Stimulated activated effector memory CD8-positive, alpha-beta T cell treated with anti-CD3 and anti-CD28 coated beads, Interleukin-12 subunit alpha, Interleukin-12 subunit beta, amount 100 ng/mL, for 72 hours (primary cell): ENCODE results near the gene IGF2R.
"Not testable (repeated sequence)": the region's sequence is repeated elsewhere in the genome, so short reads cannot be mapped to it uniquely, and the experiment has no call there.

Source experiments
- ATAC-seq: fragments of 150-1000 bp; cut with Tn5 transposase; 2 replicates; pipeline ENCODE4 v1.10.0; 2021
- DNase-seq, 2 donors: peaks; one replicate each; pipeline ENCODE4 v3.0.0; 2021 to 2022; ENCODE audit warnings: low spot score in 2 of 2
- H3K27ac Mint-ChIP-seq: one replicate; pipeline ENCODE4 v1.8.0; 2022; ENCODE audit warnings: mild to moderate bottlenecking, mixed read lengths
- H3K36me3 Mint-ChIP-seq: one replicate; pipeline ENCODE4 v1.8.0; 2022; ENCODE audit warnings: mild to moderate bottlenecking, mixed read lengths
- H3K4me1 Mint-ChIP-seq: one replicate; pipeline ENCODE4 v1.8.0; 2022; ENCODE audit warnings: mixed read lengths
- H3K4me3 Mint-ChIP-seq: one replicate; pipeline ENCODE4 v1.8.0; 2022; ENCODE audit warnings: mild to moderate bottlenecking, mixed read lengths
- H3K9me3 Mint-ChIP-seq: one replicate; pipeline ENCODE4 v1.8.0; 2022; ENCODE audit warnings: mixed read lengths

The IGF2R gene

DNA sequence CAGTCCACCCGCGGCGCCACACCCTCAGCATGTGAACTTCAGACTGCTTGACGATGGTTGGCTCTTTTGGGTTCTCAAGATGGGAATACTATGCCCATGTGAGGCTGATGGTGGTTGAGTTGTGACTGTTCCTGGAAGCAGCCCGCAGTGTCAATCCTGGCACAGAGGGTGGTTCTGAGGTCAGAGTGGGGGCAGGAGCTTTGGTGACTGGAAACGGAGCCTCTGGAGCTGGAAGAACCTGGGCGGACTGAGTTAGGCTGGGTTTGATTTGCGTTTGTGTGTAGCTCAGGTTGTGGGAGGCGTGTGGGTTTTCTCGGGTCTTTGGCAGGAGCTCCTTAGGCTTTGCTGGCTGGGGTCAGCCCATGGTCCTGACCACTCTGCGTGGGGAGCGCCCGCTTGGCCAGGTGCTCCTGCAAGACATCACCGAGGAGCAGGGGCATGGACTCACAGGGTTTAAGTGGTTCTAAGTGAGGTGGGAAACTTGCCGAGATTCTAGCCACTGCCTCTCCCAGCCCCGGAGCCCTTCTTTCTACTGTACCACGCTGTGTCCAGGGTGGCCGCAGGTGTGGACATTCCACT lies 115.4 kb downstream of the IGF2R start:
- Mint-ChIP-seq H3K27ac (peak overlapping the region; percentile 64), H3K9me3 (no peaks in the 10 kb centered on the region), H3K4me1 (peaks cover 33% of the 10 kb centered on the region), H3K4me3 (no peak overlapping the region), H3K36me3 (peaks cover 100% of the 10 kb centered on the region)
- ATAC-seq = no peak
- DNase-seq = no peak

DNA sequence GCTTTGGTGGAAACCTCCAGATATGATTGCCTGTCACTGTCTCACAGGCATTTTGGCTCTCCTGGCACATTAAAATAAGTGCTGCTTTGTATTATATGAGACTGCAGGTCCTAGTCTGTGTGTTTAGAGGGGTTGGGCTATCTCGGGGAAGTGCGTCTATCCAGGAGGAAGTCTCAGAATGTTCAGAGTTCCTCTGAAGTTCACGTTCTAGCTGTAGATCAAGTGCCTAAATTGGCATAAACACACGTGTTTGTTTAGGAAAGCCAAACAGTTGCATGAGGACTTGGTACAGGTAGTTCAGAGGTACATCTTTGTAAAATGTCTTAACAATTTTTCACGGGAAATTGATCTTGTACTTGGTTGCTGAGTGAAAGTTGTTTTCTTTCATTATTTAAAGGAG lies 116.3 kb downstream of the IGF2R start:
- Mint-ChIP-seq H3K27ac (peak overlapping the region; percentile 64), H3K4me1 (peaks cover 33% of the 10 kb centered on the region), H3K9me3 (no peaks in the 10 kb centered on the region), H3K36me3 (peaks cover 100% of the 10 kb centered on the region), H3K4me3 (no peak overlapping the region)
- ATAC-seq (no peak), DNase-seq (no peak)

DNA sequence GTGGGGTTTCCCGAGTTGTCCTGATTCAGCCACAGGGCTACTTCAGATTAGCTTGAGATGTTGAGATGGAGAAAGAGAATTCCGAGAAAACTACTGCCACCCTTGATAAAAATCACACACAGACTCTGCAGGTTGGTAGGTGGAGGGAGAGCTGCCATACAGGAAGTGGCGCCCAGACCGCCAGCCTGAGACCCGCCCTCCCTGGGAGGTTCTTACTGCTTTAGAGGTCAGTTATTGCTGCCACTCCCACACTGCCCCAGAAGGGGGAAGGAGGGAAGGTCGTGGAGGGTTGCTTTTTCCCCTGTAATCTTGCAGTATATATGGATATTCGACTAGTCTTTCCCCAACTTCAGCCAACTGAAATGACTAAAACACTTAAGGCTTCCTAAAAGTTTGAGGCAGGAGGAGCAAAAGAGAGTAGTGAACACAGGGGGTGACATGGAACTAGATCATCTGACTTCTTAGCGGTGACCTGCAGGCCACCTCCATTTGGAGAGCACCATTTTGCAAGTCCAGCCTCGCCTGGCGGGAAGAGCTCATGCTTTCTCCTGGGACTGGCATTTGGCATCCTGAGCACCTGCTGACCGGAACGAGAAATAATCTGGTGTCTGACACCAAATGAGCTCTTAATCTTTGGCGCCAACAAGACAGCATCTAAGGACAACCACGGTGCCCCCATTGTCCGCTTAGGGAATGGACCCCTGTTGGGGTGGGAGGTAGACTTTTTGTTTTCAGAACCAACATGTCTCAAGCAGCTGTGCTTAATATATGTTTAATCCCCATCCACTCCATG lies 117.0 kb downstream of the IGF2R start:
- Mint-ChIP-seq H3K4me1 (peaks cover 33% of the 10 kb centered on the region), H3K36me3 (peaks cover 99% of the 10 kb centered on the region), H3K9me3 (no peaks in the 10 kb centered on the region), H3K27ac (peak overlapping the region; percentile 64), H3K4me3 (no peak overlapping the region)
- ATAC-seq = peak; percentile 51
- no peak for DNase-seq

DNA sequence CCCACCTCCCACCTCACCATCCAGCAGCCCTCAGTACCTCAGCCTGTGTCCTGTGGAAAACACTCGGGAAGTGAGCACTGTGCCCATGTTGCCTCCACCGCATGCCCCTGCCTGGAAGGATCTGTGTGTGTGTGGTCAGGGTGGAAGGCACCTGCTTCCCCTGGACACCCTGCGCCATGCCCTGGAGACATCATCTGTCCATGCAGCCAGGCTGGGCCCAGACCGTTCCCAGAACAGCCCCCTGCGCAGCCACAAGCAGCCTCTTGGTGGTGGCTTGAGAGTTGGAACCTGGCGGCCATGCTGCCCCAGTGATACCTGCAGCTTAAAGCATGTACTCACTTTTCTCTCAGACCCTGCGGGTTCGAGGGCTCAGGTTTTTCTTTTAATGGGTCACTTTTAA lies 117.9 kb downstream of the IGF2R start:
- DNase-seq (no peak), ATAC-seq (no peak)
- H3K27ac Mint-ChIP-seq = peak overlapping the region; percentile 64
- H3K4me3 Mint-ChIP-seq = no peak overlapping the region
- peaks cover 33% of the 10 kb centered on the region for H3K4me1 Mint-ChIP-seq
- peaks cover 96% of the 10 kb centered on the region for H3K36me3 Mint-ChIP-seq
- no peaks in the 10 kb centered on the region for H3K9me3 Mint-ChIP-seq

DNA sequence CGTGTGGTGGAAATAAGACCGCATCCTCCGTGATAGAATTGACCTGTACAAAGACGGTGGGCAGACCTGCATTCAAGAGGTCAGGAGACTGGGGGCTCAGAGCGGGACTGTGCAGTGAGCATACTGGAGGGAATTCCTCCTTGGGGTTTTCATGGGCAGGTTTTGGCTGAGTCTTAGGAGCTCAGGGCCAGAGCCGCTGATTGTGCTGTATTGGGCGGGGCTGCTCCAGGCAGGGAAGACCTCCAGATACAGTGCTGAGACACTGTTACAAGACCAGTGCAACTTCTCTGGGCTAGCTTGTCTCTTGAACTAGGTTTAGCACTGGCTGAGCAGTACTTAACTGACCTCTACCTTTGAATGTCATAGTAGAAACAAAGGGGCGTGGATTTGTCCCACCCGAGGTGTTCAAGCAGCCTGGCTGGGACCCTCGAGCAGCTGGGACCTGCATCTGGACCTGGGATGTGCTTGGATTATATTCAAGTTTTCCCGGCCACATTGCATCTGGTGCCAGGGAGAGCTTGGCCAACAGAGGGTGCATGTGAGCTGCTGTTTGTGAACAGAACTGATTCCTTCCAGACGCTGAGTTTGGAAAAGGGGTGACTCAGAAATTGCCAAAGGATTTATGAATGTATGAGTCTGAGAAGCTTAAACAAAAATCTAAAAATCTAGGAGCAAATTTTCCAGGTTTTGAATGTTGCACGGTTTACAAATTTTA lies 119.3 kb downstream of the IGF2R start:
- Mint-ChIP-seq H3K36me3 (peaks cover 95% of the 10 kb centered on the region), H3K4me3 (no peak overlapping the region), H3K9me3 (no peaks in the 10 kb centered on the region), H3K4me1 (peaks cover 26% of the 10 kb centered on the region), H3K27ac (peak overlapping the region; percentile 14)
- no peak for DNase-seq
- ATAC-seq = no peak

DNA sequence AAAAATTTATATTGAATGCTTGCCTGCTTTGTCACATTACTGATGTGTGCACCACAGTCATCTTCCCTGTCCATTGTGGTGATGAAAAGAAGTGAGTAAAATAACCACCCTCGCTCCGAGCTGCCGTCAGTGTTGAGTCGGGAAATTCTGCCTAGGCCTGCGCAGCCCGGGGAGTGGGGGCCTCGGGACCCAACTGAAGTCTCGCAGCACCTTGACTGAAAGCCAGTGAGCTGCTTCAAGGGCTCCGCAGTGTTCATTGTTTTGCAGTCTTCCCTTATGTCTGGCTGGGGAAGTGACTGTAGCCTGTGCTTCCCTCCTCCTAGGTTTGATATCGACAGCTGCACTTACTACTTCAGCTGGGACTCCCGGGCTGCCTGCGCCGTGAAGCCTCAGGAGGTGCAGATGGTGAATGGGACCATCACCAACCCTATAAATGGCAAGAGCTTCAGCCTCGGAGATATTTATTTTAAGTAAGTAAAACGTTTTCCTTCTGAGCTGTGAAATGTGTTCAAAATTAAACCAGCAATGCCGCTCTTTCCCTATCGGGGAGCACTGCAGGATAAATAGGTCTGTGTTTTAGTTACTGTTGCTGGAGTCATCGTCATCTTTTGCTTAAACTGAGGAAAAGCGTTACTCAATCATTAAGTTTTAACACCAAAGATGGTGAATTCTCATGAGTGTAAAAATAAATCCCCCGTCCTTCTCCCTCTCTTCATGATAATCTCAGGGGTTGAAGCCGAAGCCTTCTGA lies 120.1 kb downstream of the IGF2R start:
- DNase-seq (no peak), ATAC-seq (no peak)
- no peak overlapping the region for H3K4me3 Mint-ChIP-seq
- H3K36me3 Mint-ChIP-seq = peaks cover 95% of the 10 kb centered on the region
- H3K27ac Mint-ChIP-seq = no peak overlapping the region
- H3K4me1 Mint-ChIP-seq = peaks cover 24% of the 10 kb centered on the region
- H3K9me3 Mint-ChIP-seq = no peaks in the 10 kb centered on the region

DNA sequence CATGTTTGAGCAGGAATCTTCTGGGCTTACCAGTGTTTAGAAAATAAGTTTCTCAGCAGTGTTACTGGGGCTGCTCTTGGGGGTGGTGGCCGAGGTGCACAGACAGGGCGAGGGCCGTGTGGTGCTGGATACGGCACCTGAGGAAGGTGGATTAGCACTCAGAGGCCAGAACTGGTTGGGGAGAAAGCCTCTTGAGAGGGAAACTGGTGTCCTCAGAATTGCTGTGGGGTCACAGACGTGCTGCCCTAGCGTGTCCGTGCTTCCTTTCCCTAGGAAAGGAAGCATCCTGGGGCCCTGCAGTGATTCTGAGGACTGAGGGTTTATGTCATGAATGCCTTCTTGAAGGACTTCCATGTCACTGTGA lies 120.6 kb downstream of the IGF2R start:
- H3K9me3 Mint-ChIP-seq = no peaks in the 10 kb centered on the region
- peaks cover 95% of the 10 kb centered on the region for H3K36me3 Mint-ChIP-seq
- H3K4me3 Mint-ChIP-seq = no peak overlapping the region
- H3K4me1 Mint-ChIP-seq = peaks cover 18% of the 10 kb centered on the region
- DNase-seq (no peak), ATAC-seq (no peak)
- H3K27ac Mint-ChIP-seq = no peak overlapping the region

DNA sequence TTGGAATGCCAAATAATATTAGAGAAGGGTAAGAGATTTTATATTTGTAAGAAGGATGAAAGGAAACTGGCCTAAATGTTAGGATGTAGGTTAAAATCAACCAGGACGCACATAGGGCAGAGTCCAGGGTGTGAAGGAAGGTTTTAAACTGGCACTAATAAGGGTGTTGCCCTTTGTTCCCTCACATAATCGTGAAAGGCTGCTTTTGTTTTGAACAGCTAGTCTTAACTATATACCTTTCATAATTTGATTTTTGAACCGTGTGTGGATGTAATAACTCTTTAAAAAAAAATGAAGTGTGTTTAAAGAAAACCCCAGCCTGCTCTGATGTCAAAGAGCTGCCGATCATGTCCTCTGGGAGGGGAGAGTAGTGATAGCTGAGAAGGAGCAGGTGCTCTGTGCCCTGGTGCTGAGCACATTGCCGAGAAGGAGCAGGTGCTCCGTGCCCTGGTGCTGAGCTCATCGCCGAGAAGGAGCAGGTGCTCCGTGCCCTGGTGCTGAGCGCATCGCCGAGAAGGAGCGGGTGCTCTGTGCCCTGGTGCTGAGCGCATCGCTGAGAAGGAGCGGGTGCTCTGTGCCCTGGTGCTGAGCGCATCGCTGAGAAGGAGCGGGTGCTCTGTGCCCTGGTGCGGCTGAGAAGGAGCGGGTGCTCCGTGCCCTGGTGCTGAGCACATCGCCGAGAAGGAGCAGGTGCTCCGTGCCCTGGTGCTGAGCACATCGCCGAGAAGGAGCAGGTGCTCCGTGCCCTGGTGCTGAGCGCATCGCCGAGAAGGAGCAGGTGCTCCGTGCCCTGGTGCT lies 121.8 kb downstream of the IGF2R start:
- not testable (repeated sequence) for H3K4me3 Mint-ChIP-seq, H3K4me1 Mint-ChIP-seq, ATAC-seq, H3K9me3 Mint-ChIP-seq, DNase-seq, H3K27ac Mint-ChIP-seq
- H3K36me3 Mint-ChIP-seq = peaks cover 95% of the 10 kb centered on the region

DNA sequence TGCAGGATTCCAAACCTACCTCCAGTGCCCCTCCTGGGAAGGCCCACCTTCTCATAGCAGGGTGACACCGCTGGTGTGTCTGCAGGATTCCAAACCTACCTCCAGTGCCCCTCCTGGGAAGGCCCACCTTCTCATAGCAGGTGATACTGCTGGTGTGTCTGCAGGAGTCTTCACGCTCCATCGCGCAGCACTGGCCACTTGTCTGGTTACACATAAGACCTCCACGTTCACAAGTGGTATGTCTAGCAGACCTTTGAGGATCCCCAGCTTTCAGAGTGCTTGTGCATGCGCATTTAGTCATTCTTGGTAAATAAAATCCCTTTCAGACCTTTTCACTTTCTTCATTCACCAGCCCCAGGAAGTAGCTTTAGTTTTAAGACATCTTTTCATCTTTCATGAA lies 123.3 kb downstream of the IGF2R start:
- DNase-seq, H3K4me3 Mint-ChIP-seq, H3K9me3 Mint-ChIP-seq, H3K4me1 Mint-ChIP-seq, ATAC-seq: not testable (repeated sequence)
- Mint-ChIP-seq H3K36me3 (peaks cover 95% of the 10 kb centered on the region), H3K27ac (peak overlapping the region; percentile 55)

DNA sequence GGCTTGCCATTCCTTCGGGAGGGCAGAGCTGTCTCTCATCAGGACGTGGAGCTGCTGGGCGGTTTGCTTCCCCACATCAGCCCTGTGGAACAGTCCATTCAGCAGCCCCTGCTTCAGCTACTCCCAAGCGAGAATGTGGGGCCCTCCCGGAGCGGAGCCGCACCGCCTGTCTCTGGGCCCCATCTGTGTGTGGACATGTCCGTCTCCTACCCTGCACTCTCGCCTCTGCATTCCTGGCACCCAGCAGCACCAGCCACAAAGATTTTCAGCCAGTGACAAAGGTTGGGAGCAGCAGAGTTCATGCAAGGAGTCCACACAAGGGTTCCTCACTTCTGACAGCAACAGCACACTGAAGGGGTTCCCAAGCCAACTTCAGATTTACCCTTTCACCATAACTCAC lies 123.7 kb downstream of the IGF2R start:
- Mint-ChIP-seq H3K4me3 (no peak overlapping the region), H3K4me1 (no peaks in the 10 kb centered on the region), H3K27ac (peak overlapping the region; percentile 55), H3K9me3 (no peaks in the 10 kb centered on the region), H3K36me3 (peaks cover 95% of the 10 kb centered on the region)
- DNase-seq = no peak
- ATAC-seq = no peak

DNA sequence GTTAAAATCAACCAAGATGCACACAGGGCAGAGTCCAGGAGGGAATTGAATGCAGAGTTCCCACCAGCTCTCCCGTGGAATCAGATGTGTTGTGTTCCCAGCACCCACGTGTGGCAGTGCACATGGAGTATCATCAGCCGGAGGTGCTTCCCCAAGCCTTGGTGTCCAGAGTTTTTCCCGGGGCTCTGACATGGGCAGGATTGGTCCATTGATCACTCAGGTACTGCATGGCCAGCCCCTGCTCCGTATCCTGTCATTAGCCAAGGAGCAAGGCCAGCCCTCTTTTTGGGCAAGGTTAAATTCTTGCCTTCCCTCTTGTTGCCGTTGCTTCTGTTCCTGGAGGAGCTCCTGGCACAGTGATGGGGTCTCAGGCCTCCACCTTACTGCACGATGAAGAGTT lies 124.2 kb downstream of the IGF2R start:
- Mint-ChIP-seq H3K36me3 (peaks cover 95% of the 10 kb centered on the region), H3K9me3 (no peaks in the 10 kb centered on the region), H3K4me1 (no peaks in the 10 kb centered on the region), H3K4me3 (no peak overlapping the region), H3K27ac (peak overlapping the region; percentile 55)
- no peak for ATAC-seq
- DNase-seq = no peak

DNA sequence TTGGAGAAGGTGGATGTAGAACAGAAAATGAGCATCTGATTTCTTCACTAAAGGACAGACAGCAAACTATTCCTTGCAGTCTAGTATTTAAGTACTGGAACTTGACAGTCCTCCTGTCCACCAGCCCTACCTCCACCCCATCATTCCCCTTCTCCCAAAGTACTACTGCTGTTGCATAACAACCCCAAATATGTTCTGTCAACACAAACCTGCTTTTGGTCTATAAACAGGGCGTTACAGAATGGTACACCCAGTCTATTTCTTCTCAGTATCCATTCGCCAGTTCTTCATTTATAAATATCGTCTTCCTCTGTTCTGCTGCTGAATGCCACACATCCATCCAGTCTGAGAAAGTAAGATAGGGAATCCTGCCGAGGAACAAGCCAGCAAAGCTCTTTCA lies 125.1 kb downstream of the IGF2R start:
- no peak overlapping the region for H3K4me3 Mint-ChIP-seq
- peaks cover 95% of the 10 kb centered on the region for H3K36me3 Mint-ChIP-seq
- ATAC-seq (no peak), DNase-seq (no peak)
- no peaks in the 10 kb centered on the region for H3K4me1 Mint-ChIP-seq
- peak overlapping the region; percentile 55 for H3K27ac Mint-ChIP-seq
- H3K9me3 Mint-ChIP-seq = no peaks in the 10 kb centered on the region

DNA sequence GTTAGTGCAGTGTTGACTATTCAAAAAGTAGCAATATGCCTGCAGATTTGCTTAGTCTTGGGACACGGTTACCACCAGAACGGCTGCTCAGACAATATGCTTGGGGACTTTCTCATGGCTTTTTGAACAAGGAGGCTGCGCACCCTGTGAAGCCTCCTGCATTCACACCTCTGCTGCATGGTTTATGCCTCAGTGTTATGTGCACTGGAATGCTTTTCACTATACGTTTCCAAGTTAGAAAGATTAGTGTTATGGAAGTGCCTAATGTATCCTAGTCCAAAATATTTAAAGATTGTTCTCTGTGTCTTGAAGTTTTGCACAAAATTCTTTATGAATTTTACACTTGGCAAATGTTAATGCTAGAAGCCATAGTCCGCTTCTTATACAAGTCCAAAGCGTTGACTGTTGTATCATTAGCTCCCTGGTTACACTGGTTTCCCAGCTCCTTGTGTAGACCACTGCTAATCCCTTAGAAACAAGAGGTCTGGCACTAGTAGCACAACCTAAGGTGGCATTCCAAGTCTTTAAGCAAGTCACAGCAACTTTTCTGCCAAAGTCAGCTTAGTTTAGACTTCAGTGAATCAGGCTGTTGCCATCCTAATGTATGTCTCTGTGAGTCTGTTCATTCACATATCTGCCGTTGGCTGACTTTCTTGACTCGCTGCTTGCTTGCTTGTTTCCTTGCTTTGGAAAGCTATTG lies 126.4 kb downstream of the IGF2R start:
- ATAC-seq = no peak
- peaks cover 95% of the 10 kb centered on the region for H3K36me3 Mint-ChIP-seq
- no peaks in the 10 kb centered on the region for H3K9me3 Mint-ChIP-seq
- DNase-seq = no peak
- H3K27ac Mint-ChIP-seq = no peak overlapping the region
- H3K4me3 Mint-ChIP-seq = no peak overlapping the region
- H3K4me1 Mint-ChIP-seq = no peaks in the 10 kb centered on the region
